M059J (cell line): ENCODE results near the gene C22orf39. TPM values are rescaled to one million over a fixed set of nuclear protein-coding genes. Genes with fewer than 3 reads are reported as not detected.
"Not testable (repeated sequence)": the region's sequence is repeated elsewhere in the genome, so short reads cannot be mapped to it uniquely, and the experiment has no call there.

ENCODE experiments used
- DNase-seq: peaks from one replicate; pipeline ENCODE4 v3.0.0-alpha.2; 2012; ENCODE audit warnings: low read depth
- total RNA-seq: library from RNA; depleted of rRNA; stranded (reverse); fragments of >200 nt; shearing (Covaris generic); gene quantifications from 2 replicates; pipeline ENCODE4 v1.2.3, GENCODE V29; 2014

C22orf39 gene
- total RNA-seq, 1 experiment from 2014 or later: 24.2 TPM

DNA sequence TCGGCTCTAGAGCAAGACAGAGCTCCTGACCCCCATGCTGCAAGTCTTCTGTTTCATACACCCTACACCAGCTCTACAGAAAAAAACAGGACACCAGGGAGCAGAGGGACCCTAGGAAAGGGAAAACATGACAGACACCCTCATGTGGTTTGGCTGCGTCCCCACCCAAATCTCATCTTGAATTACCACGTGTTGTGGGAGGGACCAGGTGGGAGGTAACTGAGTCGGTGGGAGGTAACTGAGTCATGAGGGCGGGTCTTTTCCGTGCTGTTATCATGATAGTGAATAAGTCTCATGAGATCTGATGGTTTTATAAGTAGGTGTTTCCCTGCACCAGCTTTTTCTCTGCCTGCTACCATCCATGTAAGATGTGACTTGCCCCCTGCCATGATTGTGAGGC lies 6.6 kb upstream of the C22orf39 start:
- no peak for DNase-seq

DNA sequence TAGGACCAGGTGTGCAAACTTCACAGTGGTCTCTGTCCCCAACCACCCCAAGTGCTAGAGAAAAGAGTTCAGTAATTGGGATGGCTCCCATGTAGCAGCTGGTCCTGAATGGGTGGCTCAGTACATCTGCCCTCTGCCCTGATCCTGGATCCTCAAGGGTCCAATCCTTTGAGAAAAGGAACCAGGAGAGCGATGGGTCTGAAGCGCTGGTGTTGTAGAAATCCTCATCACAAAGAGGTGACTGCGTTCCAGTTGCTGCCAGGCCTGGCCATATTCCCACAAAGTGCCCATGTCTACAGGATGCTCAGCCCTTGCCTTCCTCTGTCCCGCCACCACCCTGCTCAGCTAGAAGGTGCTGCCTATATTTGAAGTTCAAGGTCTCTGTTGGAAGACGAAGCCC lies 6.2 kb upstream of the C22orf39 start:
- DNase-seq: no peak

DNA sequence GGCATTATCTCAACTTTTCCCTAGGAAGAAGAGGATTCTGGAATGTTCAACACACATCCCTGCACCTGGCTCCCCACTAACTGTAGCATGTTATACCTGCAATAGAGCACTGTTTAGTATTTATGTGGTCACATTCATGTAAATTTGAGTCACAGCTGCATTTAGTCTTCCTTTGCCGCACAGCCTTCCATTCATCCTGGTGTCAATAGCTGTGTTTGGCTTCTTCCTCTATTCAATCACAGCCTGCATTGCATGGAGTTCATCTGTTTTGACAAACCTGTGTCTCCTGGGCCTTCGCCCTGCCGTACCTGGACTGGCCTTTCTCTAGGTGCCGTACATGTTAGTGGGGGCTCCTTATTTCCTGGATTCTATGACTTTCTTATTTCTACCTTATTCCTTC lies 4.1 kb upstream of the C22orf39 start:
- DNase-seq: no peak

DNA sequence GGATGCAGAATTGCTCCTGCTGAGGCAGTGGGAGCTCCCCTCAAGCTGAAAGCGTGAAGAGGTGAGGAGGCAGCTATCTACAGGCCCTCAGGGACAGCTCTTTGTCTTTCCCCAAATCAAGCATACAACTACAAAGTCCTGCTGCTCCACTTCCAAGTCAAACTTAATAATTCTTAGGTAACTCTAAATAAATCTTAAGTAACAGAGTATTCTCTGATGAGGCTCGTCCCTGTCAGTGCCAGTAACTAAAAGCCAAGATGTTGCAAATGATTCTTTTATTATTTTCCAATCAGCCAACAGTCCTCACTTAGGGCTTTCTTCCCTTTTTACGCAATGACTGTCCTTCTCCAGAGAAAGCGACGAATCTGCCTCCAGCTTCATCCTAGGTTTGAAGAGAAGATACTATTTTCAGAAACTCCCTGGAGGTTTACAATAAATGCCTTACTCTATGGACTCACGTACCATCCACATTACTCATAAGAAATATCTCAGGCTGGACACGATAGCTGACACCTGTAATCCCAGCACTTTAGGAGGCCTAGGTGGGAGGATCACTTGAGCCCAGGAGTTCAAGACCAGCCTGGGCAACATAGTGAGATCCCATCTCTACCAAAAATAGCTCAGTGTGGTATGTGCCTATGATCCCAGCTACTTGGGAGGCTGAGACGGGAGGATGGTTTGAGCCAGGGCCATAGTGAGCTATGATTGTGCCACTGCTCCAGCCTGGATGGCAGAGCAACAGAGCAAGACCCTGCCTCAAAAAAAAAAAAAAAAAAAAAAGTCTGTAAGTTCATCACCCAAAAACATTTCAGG lies 3.1 kb upstream of the C22orf39 start:
- DNase-seq: no peak

DNA sequence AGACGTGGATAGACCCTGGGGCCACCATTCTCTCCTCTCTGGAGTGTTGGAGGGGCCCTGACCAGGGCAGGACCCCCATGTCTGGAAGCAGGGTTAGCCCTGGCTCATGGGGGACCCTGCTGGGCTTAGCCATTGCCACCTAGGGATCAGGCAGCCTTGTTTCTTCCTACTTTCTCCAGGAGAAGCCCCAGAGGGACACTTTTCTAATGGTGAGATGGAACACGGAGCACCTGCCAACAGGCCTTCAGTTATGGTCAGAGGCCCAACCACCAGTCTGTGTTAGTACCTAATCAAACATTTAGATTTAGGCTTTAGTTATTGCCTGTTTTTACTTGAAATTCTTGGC lies 1.9 kb upstream of the C22orf39 start:
- DNase-seq: no peak

DNA sequence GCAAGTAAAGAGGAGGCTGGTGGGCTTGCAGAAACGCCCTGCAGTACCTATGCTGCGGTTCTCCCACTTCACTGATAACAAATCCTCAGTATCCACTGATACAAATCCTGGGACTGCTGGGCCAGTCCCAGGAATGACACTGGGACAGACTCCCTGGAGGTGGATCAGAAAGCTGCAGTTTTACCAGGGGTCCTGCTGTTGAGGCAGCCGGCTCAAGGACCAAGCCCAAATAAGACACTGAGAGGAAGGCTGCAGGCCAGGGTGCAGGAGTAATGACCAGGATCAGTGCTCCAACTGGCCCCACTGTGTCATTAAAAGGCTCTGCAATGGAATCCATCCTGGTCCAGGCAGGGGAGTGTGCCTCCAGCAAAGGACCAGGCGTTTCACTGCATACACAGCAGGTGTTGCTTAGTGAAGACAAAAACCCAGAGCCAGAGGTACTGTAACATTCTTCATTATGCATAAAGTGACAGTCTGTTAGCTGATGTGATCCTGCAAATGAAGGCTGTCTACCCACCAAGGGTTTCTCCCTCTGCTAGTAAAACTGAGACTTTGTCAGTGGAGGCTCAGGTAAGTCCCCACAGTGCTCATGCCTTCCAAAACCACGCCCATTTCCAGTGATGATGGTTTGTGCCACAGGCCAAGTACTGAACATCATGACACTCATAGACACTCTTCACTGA lies 1.4 kb upstream of the C22orf39 start:
- no peak for DNase-seq

DNA sequence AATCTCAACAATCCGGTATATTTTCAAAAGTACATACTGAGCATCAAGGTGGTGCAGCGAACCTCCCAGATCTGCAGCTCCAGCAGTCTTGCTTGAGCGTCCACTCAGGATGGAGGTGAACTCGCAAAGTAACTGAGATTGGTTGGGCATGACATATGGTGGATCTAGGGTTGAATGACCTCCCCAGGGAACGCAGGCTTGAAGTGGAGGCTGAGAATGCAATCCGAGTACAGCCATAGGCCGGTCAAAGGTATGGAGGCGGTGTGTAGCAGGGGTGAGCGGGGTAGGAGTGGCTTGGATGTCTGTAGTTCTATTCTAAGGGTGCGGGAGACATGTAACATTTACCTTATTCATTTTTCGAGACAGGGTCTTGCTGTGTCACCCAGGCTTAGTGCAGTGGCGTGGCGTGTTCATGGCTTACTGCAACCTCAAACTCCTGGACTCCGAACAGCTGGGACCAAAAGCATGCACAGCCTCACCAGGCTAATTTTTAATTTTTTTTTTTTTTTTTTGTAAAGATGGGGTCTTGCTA lies 631 bp upstream of the C22orf39 start:
- DNase-seq: peak; percentile 47

DNA sequence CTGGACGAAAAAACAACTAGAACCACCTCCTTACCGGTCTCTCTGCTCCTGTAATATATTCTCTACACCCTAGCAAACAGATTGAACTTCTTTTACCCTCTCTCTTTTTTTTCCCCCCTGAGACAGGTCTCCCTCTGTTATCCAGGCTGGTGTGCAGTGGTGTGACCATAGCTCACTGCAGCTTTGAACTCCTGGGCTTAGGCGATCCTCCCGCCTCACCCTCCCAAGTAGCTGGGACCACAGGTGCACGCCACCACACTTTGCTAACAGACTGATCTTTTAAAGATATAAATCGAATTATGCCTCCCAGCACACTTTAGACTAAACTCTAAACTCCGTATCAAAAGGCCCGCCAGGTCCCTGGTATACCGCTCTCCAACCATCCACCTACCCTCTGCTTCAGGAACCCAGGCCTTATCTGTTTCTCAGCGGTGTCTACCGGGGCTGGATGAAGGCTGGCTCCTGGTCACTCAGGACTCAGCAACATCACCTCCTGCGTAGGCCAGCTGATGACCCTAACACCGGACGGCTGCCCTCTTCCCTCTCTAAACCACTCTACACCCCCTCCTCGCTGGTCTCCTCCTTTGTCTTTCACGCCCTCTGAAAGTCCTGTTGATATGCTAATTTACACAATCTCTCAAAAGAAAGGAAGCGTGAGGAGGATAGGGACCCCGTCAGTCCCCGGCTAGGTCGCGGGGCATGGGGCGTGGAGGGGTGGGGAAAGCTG lies 745 bp downstream of the C22orf39 start:
- no peak for DNase-seq

DNA sequence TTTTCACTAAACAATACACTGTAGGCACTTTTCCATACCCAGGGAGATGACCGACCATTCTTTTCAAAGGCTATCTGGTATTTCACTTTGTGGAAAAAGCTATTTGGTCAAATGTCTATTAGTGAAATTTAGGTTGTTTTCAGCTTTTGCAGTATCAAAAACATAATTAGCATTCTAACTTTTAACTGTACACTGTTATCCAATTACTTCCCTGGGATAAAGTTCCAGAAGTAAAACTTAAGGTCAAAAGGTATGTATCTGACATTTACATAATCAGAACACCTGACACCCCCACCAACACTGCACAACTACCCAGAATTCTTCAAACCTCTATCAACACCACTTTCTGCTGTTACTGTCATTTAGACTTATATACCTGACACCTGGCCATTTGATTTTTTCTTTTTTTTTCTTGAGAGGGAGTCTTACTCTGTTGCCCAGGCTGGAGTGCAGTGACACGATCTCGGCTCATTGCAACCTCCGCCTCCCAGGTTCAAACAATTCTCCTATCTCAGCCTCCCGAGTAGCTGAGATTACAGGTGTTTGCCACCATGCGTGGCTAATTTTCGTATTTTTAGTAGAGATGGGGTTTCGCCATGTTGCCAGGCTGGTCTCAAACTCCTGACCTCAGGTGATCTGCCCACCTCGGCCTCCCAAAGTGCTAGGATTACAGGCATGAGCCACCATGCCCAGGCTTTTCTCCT lies 2.1 kb downstream of the C22orf39 start:
- not testable (repeated sequence) for DNase-seq

DNA sequence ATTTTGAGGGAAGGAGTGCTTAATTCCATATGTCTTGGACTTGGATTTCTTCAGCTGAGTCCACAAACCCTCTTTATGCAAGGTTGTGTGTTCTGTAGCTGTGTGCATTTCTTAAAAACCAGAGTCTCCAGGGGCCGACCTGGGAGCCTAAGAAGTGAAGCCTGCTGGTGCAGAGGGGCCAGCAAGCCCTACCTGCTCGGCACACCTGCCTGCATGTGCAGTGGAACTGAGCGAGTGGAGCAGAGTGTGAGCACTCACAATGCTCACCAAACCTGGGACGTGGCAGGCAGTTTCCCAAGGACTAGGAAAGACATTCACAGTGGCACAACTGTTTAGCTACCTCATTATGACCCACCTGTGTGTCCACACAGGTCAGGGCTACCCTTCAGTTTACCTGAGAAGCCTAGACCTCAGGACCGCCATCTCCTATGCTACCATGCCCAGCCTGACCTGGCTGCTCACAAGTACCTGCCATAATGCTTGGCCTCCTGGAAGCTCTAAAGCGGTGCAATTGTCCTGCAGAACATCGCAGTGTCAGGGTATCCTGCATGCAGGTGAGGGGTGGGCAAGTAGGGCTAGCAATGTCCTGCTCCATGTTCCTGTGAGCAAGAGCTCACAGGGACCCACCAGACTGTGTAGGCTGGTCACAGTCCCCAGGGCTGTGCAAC lies 3.8 kb downstream of the C22orf39 start:
- DNase-seq: no peak

DNA sequence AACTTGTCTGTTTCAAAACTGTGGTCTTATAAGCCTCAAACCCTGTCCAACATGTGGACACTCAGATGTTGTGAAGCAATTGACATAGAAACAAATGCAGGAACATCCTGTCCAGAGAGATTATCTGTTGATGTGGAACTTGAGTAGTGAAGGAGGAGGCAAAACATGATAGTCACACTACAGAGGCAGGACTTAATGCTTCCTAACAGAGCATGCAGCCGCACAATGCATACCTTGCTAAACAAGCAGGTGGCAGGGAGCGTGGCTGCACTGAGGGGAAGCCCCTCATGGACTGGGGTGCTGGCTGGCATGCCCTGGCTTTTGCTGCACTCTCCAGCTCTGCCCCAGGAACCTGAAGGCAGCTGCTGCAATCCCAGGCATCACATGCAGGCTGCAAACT lies 5.3 kb downstream of the C22orf39 start:
- no peak for DNase-seq

DNA sequence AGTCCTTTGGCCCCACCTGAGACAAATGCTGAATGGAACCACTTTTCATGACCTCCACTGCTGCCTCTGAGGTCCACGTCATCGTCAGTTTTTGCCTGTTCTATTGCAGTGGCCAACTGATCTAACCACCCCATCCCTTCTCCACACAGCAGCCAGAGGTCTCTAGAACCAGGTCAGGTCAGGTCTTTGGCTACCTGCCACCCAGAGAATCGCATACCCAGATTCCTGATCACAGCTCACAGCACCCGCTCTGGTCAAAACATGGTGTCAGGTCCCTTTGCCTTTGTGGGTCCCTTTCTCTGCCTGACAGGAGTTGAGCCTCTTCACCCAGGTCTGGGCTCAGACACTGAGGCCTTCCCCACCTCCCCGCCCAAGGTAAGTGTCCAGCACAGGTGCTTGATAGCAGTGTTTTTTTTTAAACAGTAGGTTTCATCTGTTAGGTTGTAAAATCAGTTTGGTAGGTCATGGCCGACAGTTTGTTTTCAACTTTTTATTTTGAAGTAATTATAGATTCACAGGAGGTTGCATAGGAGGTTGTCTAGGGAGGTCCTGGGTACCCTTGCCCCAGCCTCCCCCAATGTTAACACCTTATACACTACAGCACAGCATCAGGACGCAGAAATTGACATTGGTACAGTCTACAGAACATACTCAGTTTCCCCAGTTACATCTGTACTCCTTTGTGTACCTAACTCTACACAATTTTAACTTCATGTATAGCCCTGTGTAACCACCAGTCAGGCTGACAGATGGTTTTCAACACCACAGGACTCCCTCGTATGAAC lies 6.9 kb downstream of the C22orf39 start:
- no peak for DNase-seq

DNA sequence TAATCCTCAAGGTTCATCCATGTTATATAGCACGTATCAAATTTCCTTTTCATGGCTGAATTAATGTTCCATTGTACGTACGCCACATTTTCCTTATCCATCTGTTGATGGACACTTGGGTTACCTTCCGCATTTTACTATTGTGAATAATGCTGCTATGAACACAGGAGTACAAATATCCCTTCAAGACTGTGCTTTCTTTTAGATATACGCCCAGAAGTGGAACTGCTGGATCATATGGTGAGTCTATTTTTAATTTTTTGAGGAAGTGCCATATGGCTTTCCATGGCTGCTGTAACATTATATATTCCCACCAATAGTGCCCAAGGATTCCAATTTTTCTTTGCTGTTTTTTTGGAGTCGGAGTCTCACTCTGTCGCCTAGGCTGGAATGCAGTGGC lies 9.2 kb downstream of the C22orf39 start:
- no peak for DNase-seq

DNA sequence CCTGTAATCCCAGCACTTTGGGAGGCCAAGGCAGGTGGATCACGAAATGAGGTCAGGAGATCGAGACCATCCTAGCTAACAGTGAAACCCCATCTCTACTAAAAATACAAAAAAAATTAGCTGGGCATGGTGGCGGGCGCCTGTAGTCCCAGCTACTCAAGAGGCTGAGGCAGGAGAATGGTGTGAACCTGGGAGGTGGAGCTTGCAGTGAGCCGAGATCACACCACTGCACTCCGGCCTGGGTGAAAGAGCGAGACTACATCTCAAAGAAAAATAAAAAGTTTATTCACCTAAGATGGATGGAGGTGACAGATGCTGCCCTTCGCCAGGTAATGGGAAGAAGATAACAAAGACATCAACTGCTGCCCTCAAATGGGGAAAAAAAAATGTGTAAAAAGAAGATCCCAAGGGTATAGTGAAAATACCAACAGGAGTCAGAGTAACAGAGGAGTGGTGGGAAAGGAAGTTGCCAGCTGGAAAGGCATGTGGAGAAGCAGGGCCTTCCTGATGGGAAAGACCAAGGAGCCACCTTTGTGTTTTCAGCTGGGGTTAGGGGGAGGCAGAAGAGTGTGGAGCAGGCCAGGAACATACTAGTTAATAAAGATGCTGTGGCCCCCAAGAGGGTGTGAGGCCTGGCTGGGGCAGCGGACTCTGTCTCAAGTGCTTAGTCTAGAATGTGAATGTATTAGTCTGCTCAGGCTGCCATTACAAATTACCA lies 10.9 kb downstream of the C22orf39 start:
- DNase-seq: not testable (repeated sequence)

DNA sequence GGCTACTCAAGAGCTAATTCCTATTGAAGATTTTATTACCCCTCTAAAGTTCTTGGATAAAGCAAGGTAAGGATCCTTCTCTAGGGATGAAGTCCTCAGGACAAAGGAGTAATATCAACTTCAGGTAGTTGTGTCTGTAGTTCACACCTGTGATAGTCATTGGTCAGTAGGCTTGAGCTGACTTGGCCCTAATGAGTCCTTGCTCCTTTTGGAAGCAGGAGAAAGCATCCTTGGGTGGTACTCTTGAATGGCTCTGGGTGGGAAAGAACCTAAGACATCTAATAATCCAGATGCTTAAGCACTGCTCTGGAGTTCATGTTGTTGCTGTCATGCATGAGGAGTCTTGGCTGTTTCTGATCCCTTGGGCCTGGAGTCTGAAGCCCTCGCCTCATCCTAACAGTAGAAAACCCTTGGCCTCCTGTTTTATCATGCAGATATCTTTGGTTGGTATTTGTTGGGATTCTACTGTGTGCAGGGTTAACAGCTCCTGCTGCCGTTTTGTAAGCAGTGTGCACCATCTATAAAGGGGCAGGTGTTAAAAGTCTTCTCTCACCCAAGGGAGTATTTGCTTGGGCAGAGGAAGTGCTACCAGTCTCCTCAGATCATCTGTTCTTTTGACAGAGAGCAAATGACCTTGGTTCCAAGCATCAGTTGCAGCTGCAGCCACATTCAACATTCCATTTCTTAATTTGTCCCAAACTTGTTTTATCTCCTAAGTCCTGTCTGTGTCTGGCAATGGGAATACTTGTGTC lies 12.5 kb downstream of the C22orf39 start:
- DNase-seq: no peak

DNA sequence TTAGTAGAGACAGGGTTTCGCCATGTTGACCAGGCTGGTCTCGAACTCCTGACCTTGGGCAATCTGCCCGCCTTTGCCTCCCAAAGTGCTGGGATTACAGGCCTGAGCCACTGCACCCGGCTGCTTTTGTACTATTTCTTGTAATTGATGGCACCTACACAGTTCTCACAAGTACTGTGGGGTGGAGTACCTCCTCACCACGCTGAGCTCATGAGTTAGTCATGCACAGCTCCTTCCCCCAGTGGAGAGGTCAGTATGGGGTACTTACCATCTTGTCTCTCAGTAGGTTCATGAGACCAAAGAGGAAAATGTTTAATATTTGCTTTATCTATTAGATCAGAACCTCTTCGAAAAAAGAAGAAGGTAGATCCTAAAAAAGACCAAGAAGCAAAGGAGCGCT lies 13.1 kb downstream of the C22orf39 start:
- DNase-seq: no peak

DNA sequence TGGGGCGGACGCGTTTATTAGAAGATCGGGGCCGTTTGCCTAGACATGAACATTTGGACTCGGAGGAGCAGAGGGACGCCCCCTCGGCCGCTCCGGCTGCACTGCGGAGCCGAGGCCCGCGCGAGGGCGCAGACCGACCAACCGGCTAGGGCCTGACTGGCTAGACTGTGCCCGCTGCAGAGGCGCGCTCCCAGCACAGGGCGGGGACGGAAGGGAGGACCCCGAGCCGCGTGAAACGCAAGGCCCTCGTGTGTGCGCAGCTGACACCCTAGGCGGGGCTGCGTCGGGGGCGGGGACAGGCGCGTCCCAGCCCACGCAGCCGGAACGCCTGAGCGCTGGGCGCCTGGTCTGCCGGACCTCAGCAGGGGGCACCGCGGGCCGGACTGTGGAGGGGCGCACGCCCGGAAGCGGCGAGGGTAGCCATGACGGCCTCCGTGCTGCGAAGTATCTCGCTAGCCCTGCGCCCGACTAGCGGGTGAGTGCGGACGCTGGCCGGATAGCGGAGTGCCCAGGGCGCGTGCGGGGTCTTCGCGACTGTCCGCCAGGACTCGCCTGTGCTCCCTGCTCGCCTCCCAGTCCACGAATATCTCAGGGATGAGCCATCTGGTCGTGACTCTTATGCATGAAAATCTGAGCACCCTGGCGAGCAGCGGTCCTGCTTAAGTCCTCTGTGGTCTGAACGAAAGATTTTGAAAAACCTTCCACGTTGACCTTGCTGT lies 15.2 kb downstream of the C22orf39 start, which contains the start of gene MRPL40:
TSS of gene MRPL40 (plus strand) at position 413 of the 719 bp plus-strand sequence. CDS start at position 423, 10 bp downstream.
- DNase-seq: peak; percentile 85

DNA sequence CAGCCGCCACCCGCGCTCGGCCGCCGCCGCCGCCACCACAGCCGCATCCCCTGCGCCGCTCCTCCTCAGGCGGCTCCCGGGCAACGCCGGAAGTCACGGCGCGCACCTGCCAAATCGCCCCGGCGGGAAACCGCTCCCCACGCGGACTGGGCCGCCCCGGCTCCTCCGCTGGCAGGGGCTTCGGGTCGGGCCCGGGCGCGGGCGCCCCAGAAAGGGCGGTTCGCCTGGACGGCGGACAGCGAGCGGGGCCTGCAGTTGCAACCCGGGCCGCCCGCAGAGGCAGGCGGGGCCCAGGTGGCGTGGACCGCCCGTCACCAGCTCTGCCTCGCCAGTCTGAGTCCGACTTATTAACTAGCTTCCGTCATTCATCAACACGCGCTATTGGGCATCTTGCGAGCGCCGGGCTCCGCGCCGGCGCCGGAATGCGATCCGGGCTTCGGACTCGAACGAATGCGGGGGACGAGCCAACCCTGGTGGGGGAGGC lies 15.8 kb downstream of the C22orf39 start, which contains the start of gene HIRA:
TSS of gene HIRA (minus strand) at position 85 of the 484 bp plus-strand sequence. CDS start 257 bp downstream, outside the sequence.
- peak; percentile 65 for DNase-seq
